Choroid plexus epithelial cell (primary cell): Measurements from ENCODE around the gene NLRP1.

Experiments
- DNase-seq: peaks from one replicate; pipeline ENCODE4 v3.0.0-alpha.2; 2010; ENCODE audit warnings: low read depth
- H3K4me3 ChIP-seq: 2 replicates; pipeline ENCODE4 v1.5.1; 2011; ENCODE audit warnings: low read depth, mild to moderate bottlenecking, control low read depth, low read length, moderate library complexity
- TF ChIP-seq, protein P1 (sequence below): conservative IDR thresholded peaks from 2 replicates; pipeline ENCODE4 v1.5.1; 2011; ENCODE audit warnings: low read depth, mild to moderate bottlenecking, control low read depth, inconsistent platforms, low read length, moderate library complexity

The NLRP1 gene

DNA sequence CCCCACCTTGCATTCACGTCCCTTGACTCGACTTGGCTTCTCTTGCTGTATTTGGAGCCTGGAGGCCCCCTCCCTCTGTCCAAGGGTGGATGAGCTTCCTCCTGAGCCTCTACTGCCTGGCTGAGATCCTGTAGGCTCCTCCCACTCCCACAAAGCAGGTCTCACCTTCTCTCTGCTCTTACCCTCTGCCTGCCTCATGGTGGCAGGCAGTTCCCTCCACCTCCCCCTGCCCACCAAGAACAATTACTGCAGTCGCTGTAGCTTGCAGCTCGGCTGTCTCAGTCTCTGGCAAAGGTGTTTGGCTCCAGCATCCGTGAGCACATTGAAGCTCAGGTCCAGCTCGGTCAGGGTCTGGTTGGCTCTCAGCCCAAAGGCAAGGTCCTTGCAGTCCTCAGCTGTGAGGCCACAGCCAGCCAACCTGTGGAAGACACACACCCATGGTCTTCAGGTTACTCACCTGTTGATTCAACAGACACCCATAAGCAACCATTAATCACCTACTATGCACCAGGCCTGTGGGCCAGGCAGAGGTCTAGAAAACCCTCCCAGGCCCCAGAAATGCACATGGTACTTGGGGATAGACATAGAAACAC is 42.6 kb downstream of the NLRP1 start:
- H3K4me3 ChIP-seq = no peak overlapping the region
- DNase-seq = no peak
- TF ChIP-seq, protein P1, sequence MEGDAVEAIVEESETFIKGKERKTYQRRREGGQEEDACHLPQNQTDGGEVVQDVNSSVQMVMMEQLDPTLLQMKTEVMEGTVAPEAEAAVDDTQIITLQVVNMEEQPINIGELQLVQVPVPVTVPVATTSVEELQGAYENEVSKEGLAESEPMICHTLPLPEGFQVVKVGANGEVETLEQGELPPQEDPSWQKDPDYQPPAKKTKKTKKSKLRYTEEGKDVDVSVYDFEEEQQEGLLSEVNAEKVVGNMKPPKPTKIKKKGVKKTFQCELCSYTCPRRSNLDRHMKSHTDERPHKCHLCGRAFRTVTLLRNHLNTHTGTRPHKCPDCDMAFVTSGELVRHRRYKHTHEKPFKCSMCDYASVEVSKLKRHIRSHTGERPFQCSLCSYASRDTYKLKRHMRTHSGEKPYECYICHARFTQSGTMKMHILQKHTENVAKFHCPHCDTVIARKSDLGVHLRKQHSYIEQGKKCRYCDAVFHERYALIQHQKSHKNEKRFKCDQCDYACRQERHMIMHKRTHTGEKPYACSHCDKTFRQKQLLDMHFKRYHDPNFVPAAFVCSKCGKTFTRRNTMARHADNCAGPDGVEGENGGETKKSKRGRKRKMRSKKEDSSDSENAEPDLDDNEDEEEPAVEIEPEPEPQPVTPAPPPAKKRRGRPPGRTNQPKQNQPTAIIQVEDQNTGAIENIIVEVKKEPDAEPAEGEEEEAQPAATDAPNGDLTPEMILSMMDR = no peak

DNA sequence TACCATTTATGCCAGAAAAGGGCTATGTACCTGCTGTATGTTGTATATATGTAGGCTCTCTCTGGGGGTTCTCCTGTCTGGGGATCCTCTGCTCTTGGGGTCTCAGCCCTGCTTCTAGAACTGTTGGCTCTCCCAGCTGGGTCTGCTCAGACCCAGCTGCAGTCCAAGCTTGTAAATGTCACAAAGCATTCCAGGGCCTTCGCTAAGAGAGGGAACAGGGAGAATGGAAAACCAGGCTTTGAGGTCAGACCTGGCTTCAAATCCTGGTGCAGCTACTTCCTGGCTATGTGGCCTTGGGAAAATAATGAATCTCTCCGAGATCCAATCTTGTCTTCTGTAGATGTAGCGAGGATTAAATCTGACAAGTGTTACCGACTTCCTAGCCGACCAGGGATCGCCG is 44.0 kb downstream of the NLRP1 start:
- no peak for DNase-seq
- no peak overlapping the region for H3K4me3 ChIP-seq
- TF ChIP-seq, protein P1 = no peak

DNA sequence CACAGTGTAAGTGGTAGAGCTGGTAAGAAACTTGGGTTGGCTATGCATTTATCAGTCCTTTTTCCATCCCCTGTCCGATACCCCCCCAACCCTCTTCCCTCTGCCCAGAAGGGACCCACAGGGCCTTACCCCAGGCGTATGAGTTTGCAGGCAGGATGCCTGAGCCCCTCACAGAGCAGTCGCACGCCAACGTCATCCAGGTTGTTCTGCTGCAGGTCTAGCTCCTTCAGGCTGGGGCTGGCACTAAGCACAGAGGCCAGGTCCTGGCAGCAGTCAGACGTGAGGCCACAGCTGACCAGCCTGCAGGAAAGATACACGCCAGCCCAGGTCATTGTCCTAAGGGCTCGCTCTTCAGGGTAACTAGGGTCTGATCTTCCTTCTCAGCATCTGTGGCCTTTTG is 45.0 kb downstream of the NLRP1 start:
- TF ChIP-seq, protein P1 = no peak
- no peak overlapping the region for H3K4me3 ChIP-seq
- no peak for DNase-seq

DNA sequence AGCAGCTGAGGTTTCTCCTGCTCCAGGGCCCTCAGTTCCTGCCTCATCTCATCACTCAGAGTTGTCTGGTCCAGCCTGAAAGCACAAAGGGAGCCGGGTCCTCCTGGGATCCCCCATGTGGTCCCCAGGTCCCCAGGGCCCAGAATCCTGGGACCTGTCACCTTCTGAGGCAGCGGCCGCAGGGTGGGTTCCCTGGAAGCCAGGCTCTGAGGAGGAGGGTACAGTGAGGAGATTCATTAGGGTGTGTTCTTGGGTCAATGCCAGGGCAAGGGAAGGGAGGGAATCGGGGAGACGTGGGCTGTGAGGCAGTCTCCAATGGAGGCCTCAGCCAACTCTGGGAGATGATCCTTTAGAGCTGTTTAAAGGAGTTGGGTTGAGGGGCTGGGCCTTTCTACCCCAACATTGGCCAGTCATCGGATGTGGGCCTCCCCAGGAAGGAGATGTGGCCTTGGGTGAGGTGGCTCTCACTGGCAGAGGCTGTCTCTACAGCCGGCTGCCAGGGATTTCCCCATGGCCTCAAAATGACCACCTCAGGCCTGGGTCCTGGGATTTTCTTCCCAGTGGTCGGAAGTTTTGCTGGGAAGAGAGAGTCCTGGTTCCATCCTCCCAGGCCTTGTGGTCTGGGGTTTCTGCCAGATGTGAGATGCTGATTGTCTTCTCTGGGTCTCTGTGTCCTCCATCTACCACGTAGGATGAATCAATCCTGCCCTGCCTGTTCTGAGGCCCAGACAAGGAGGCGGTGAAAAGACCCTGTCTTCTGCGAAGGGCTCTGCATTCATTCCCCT is 47.3 kb downstream of the NLRP1 start:
- TF ChIP-seq, protein P1 = no peak
- H3K4me3 ChIP-seq = no peak overlapping the region
- DNase-seq = peak; percentile 42

DNA sequence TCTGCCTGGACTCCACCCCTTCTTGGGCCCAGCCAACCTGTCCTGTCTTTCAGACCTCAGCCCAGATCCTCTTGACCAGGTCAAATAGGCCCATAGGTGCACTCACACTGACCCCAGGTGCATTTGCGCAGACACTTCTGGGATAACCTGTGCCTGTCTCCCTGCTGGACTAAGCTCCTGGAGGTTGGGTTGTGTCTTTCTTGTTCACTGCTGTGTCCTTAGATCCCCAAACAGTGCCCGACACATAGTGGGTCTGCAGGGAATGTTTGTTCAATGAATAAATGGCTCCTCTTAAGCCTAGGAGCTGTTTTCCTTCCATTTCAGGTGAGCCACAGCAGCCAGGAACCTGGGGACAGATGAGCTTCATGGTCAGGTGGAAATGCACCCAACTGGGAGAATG is 48.9 kb downstream of the NLRP1 start:
- H3K4me3 ChIP-seq = no peak overlapping the region
- no peak for DNase-seq
- TF ChIP-seq, protein P1 = no peak

DNA sequence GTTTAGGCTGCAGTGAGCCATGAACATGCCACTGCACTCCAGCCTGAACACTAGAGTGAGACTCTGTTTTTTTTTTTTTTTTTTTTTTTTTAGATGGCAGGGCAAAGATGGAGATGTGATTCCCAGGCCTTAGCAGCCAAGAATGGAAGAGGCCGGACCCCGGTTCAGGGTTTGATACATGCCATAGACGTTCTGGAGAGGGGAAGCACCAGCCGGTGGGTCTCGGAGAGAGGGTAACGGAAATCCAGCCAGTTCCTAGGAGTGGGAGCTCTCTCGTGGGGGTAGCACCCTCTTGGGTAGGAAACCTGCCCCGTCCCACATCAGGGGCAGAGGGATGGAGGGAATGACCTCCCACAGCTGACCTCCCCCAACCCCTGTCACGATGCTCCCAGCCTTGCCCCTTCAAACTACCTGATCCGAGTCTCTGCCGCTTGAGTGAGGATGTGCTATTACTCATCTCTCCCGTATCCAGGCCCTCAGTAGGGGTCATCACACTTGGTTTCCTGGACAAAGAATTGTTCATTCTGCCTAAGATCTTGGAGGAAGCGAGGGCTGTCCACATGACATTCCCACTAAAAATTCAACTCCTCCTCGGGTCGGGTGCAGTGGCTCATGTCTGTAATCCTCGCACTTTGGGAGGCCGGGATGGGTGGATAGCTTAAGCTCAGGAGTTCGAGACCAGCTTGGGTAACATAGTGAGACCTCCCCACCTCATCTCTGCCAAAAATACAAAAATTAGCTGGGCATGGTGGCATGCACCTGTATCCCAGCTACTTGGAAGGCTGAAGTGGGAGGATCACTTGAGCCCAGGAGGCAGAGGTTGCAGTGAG is 50.6 kb downstream of the NLRP1 start:
- TF ChIP-seq, protein P1 = no peak
- peak; percentile 48 for DNase-seq
- no peak overlapping the region for H3K4me3 ChIP-seq
